IMR-90 (cell line): ENCODE data around the gene LRP3. TPM values are rescaled to one million over a fixed set of nuclear protein-coding genes. Genes with fewer than 3 reads are reported as not detected.

ENCODE experiments used
- ATAC-seq: fragments of 200-7000 bp; cut with Tn5 transposase; 2 replicates; pipeline ENCODE4 v1.9.1; 2020; ENCODE audit warnings: low read depth, mild to moderate bottlenecking, moderate library complexity
- BruUV-seq: library from RNA; stranded (reverse); fragments of 400-500 nt; replicated peaks from 2 replicates; lab custom pipeline; 2021; lab: Mats Ljungman, UMichigan
- CTCF ChIA-PET: fragments of 300-600 bp; formaldehyde crosslinking; extraction: SDS; loops from one replicate; lab custom pipeline; 2021; ENCODE audit warnings: antibody characterized with exemption; lab: Yijun Ruan, JAX
- POLR2A ChIA-PET: fragments of 300-600 bp; sonication (Branson Sonifier 250); formaldehyde crosslinking; loops from one replicate; lab custom pipeline; 2022; ENCODE audit warnings: antibody characterized with exemption; ENCODE audit not compliant: unreplicated experiment; lab: Charles Lee
- DNase-seq: peaks from one replicate; pipeline ENCODE4 v3.0.0; 2013
- H2AFZ ChIP-seq: replicated peaks from 2 replicates; pipeline ENCODE3; 2013; ENCODE audit warnings: low read length, mild to moderate bottlenecking; ENCODE audit not compliant: poor library complexity
- H2AK5ac ChIP-seq: 2 replicates; pipeline ENCODE4 v1.6.1; 2013; ENCODE audit warnings: low read depth, low read length, inconsistent platforms
- H2AK9ac ChIP-seq: replicated peaks from 2 replicates; pipeline ENCODE3; 2013; ENCODE audit warnings: mild to moderate bottlenecking, low read depth, low read length, moderate library complexity; ENCODE audit not compliant: poor library complexity
- H2BK120ac ChIP-seq: 2 replicates; pipeline ENCODE4 v1.6.1; 2013; ENCODE audit warnings: low read depth, low read length, inconsistent platforms
- H2BK15ac ChIP-seq: 3 replicates; pipeline ENCODE4 v1.6.1; 2013; ENCODE audit warnings: low read depth, low read length, inconsistent platforms
- H2BK20ac ChIP-seq: 2 replicates; pipeline ENCODE4 v1.6.1; 2013; ENCODE audit warnings: low read depth, mild to moderate bottlenecking, inconsistent platforms, low read length, moderate library complexity
- H2BK5ac ChIP-seq: 2 replicates; pipeline ENCODE4 v1.6.1; 2013; ENCODE audit warnings: mild to moderate bottlenecking, low read depth, low read length, inconsistent platforms; ENCODE audit not compliant: poor library complexity, severe bottlenecking
- H3K14ac ChIP-seq: replicated peaks from 2 replicates; pipeline ENCODE4 v1.6.1; 2013; ENCODE audit warnings: low read depth, low read length, inconsistent platforms
- H3K18ac ChIP-seq: 2 replicates; pipeline ENCODE4 v1.6.1; 2013; ENCODE audit warnings: low read depth, low read length, control low read depth
- H3K23ac ChIP-seq: 2 replicates; pipeline ENCODE4 v1.6.1; 2013; ENCODE audit warnings: low read depth, low read length, inconsistent platforms
- H3K27ac ChIP-seq: 2 replicates; pipeline ENCODE4 v1.5.1; 2013; ENCODE audit warnings: mild to moderate bottlenecking, control low read depth, low read length; ENCODE audit not compliant: insufficient read depth
- H3K27me3 ChIP-seq: 2 replicates; pipeline ENCODE4 v1.6.1; 2013; ENCODE audit warnings: low read length; ENCODE audit not compliant: control insufficient read depth, insufficient read depth
- H3K36me3 ChIP-seq: 2 replicates; pipeline ENCODE4 v1.6.1; 2013; ENCODE audit warnings: low read length, mixed read lengths; ENCODE audit not compliant: control insufficient read depth, insufficient read depth
- H3K4ac ChIP-seq: 2 replicates; pipeline ENCODE4 v1.6.1; 2013; ENCODE audit warnings: low read depth, low read length, inconsistent platforms
- H3K4me1 ChIP-seq: 2 replicates; pipeline ENCODE4 v1.6.1; 2013; ENCODE audit warnings: low read length, mixed read lengths; ENCODE audit not compliant: control insufficient read depth, insufficient read depth
- H3K4me2 ChIP-seq: 2 replicates; pipeline ENCODE4 v1.6.1; 2013; ENCODE audit warnings: low read depth, mild to moderate bottlenecking, control low read depth, low read length, moderate library complexity
- H3K4me3 ChIP-seq: 2 replicates; pipeline ENCODE4 v1.5.1; 2013; ENCODE audit warnings: low read depth, mild to moderate bottlenecking, control low read depth, low read length, moderate library complexity; ENCODE audit not compliant: insufficient read depth
- H3K56ac ChIP-seq: 2 replicates; pipeline ENCODE4 v1.6.1; 2013; ENCODE audit warnings: low read length, inconsistent platforms; ENCODE audit not compliant: insufficient read depth; ENCODE audit errors: extremely low read depth
- H3K79me1 ChIP-seq, 2 experiments: 2 replicates each; pipeline ENCODE4 v1.6.1; 2013; ENCODE audit warnings: low read length in 2 of 2, inconsistent platforms in 1 of 2, low read depth in 1 of 2
- H3K9ac ChIP-seq: 2 replicates; pipeline ENCODE4 v1.6.1; 2013; ENCODE audit warnings: low read depth, low read length, control low read depth
- H3K9me1 ChIP-seq: 2 replicates; pipeline ENCODE4 v1.6.1; 2013; ENCODE audit warnings: low read length, inconsistent platforms; ENCODE audit not compliant: insufficient read depth
- H3K9me3 ChIP-seq: 2 replicates; pipeline ENCODE4 v1.6.1; 2013; ENCODE audit warnings: low read length; ENCODE audit not compliant: control insufficient read depth, insufficient read depth
- H4K20me1 ChIP-seq: 2 replicates; pipeline ENCODE4 v1.6.1; 2013; ENCODE audit warnings: low read length, inconsistent platforms; ENCODE audit not compliant: insufficient read depth
- H4K5ac ChIP-seq: 2 replicates; pipeline ENCODE4 v1.6.1; 2013; ENCODE audit warnings: mild to moderate bottlenecking, low read depth, low read length, control low read depth
- H4K8ac ChIP-seq, 2 experiments: 2 replicates each; pipeline ENCODE4 v1.6.1; 2013; ENCODE audit warnings: low read depth in 2 of 2, low read length in 2 of 2, control low read depth in 1 of 2, inconsistent platforms in 1 of 2
- H4K91ac ChIP-seq: 2 replicates; pipeline ENCODE4 v1.6.1; 2013; ENCODE audit warnings: low read depth, low read length, inconsistent platforms; ENCODE audit not compliant: insufficient read depth
- BHLHE40 ChIP-seq: fragments of 150-350 bp; IDR thresholded peaks from 2 replicates; pipeline ENCODE4 v1.6.1; 2016; ENCODE audit warnings: mild to moderate bottlenecking, low read depth, low read length
- CHD1 ChIP-seq: IDR thresholded peaks from 2 replicates; pipeline ENCODE4 v1.6.1; 2012; ENCODE audit warnings: low read depth, low read length, improper control_type of control experiment
- CTCF ChIP-seq: conservative IDR thresholded peaks from 2 replicates; pipeline ENCODE4 v1.5.1; 2012; ENCODE audit warnings: mild to moderate bottlenecking, low read depth, low read length, improper control_type of control experiment
- ELK1 ChIP-seq: fragments of 150-350 bp; IDR thresholded peaks from 2 replicates; pipeline ENCODE4 v1.6.1; 2016; ENCODE audit warnings: low read depth, mild to moderate bottlenecking, low read length, moderate library complexity, borderline replicate concordance
- NFE2L2 ChIP-seq: fragments of 150-350 bp; IDR thresholded peaks from 2 replicates; pipeline ENCODE4 v1.6.1; 2016; ENCODE audit warnings: low read depth, mild to moderate bottlenecking, low read length
- RAD21 ChIP-seq: IDR thresholded peaks from 2 replicates; pipeline ENCODE4 v1.6.1; 2012; ENCODE audit warnings: low read length, improper control_type of control experiment
- WGBS, 2 experiments: methylation state at CpG; one replicate each; pipeline versions ENCODE4 v1.1.5 to v1.1.7; 2013; ENCODE audit warnings: missing lambda C conversion rate in 2 of 2; ENCODE audit not compliant: insufficient read length in 1 of 2; ENCODE audit errors: extremely low coverage in 2 of 2; 5-methylcytosine and 5-hydroxymethylcytosine counted together
- dilution Hi-C: fragments of 300-500 bp; cut with HindIII; formaldehyde crosslinking; loops from one replicate; pipeline ENCODE4 v1.14.3; 2018; ENCODE audit warnings: low sequenced_read_pairs; ENCODE audit not compliant: unreplicated experiment
- in situ Hi-C: fragments of 300-500 bp; cut with MboI; formaldehyde crosslinking; loops from 3 replicates; pipeline ENCODE4 v1.14.3; 2019; ENCODE audit warnings: low sequenced_read_pairs, inconsistent platforms, mixed read lengths
- intact Hi-C: fragments of 100-400 bp; cut with micrococcal nuclease; formaldehyde crosslinking; loops from 2 replicates; pipeline ENCODE4 v1.10.0; 2022
- polyA plus RNA-seq, 3 experiments: library from polyadenylated mRNA; depleted of rRNA; stranded (reverse); fragments of >200 nt; gene quantifications; 2 replicates each; pipeline ENCODE4 v1.2.3, GENCODE V29; 2012; ENCODE audit warnings: low replicate concordance in 1 of 3
- total RNA-seq: library from RNA; depleted of rRNA; stranded (reverse); fragments of >200 nt; gene quantifications from 2 replicates; pipeline ENCODE4 v1.2.3, GENCODE V29; 2012

LRP3 gene
- total and polyA plus RNA-seq, 2 of the 4 experiments (the other 2 are of a cell fraction), result 8.4 to 20.2 TPM

GRCh38 chr19:33211794-33212435, 17.8 kb downstream of the LRP3 start:
- Histone ChIP-seq H3K23ac (no peak overlapping the region), H2BK15ac (no peak overlapping the region), H4K20me1 (no peaks in the 10 kb centered on the region), H2BK5ac (no peak overlapping the region), H2AFZ (no peak overlapping the region), H3K18ac (no peak overlapping the region), H2AK9ac (no peak overlapping the region), H3K9me1 (no peaks in the 10 kb centered on the region), H3K4me1 (no peaks in the 10 kb centered on the region), H3K4me3 (no peak overlapping the region), H2BK120ac (no peak overlapping the region), H3K9me3 (no peaks in the 10 kb centered on the region), H4K91ac (no peak overlapping the region), H3K56ac (no peak overlapping the region), H2BK20ac (no peak overlapping the region), H3K36me3 (no peaks in the 10 kb centered on the region; the same call in 1 of the 2 replicates), H3K4me2 (no peak overlapping the region), H2AK5ac (no peak overlapping the region), H3K27me3 (peaks cover 4% of the 10 kb centered on the region; the same call in 1 of the 2 replicates), H4K5ac (no peak overlapping the region), H3K14ac (no peak overlapping the region), H3K4ac (no peak overlapping the region), H3K79me1 (no peaks in the 10 kb centered on the region), H3K9ac (no peak overlapping the region), H3K27ac (no peak overlapping the region), H4K8ac (no peak overlapping the region)
- DNase-seq (no peak), ATAC-seq (no peak)
- intact Hi-C loops (no loop called here), dilution Hi-C loops (no loop called here), in situ Hi-C loops (no loop called here)
- TF ChIP-seq CTCF (no peak), BHLHE40 (no peak), CHD1 (no peak), ELK1 (no peak), RAD21 (no peak), NFE2L2 (no peak)
- POLR2A ChIA-PET, result no interaction called here
- no TSS peak for BruUV-seq
- 64% methylated on average over 16 of the region's 17 CpGs; no CpG with 5 or more reads in 1 of the 2 experiments for WGBS, 2 experiments
- CTCF ChIA-PET, result interaction anchor here (0.5 to 1.1 kb wide), 2 partner anchors 11 to 28 kb away, joined by 3 to 4 read pairs; no protein-coding TSS in a partner anchor
